ENCODE results near the gene AK2. TPM values are rescaled to one million over a fixed set of nuclear protein-coding genes. Genes with fewer than 3 reads are reported as not detected.
"Not testable (repeated sequence)": the region's sequence is repeated elsewhere in the genome, so short reads cannot be mapped to it uniquely, and the experiment has no call there.

The AK2 gene
- total RNA-seq, 1 donor from 2014 or later: 121 TPM

DNA sequence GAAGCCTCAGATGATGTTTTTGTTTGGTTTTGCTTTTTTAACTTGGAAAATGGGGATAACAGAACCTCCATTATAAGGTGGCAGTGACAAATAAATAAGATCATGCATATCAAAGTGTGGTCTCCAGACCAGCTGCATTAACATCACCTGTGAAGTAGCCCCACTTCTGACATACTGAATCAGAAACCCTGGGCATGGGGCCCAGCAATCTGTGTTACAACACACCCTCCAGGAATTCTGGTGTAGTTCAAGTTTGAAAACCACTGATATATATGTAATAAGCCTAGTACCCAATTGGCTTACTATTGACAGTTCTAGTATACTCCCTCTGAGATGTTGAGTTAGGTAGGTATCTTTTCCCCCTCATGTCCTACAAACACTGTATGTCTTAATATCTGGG, 48.0 kb downstream of the AK2 start:
- ATAC-seq (peak; percentile 16), DNase-seq (peak; percentile 48)
- intact Hi-C loops (cut with micrococcal nuclease): no loop called here

DNA sequence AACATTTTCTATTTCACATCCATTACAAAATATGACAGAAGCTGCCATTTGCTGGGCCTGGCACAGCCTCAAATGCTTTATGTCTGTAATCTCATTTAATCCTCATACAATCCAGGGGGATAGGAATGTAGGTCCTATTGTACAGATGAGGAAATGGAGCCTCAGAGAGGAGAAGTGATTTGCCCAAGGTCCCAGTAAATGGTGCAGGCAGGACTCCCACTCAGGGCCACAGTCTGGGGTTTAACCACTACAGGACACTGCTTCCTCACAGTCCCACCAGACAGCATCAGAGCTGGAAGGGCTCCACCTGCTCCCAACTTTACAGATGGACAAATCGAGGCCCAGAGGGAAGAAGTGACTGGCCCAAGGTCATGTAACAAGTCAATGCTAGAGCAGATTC, 51.5 kb downstream of the AK2 start:
- no peak for DNase-seq
- no peak for ATAC-seq
- intact Hi-C loops (cut with micrococcal nuclease): no loop called here

DNA sequence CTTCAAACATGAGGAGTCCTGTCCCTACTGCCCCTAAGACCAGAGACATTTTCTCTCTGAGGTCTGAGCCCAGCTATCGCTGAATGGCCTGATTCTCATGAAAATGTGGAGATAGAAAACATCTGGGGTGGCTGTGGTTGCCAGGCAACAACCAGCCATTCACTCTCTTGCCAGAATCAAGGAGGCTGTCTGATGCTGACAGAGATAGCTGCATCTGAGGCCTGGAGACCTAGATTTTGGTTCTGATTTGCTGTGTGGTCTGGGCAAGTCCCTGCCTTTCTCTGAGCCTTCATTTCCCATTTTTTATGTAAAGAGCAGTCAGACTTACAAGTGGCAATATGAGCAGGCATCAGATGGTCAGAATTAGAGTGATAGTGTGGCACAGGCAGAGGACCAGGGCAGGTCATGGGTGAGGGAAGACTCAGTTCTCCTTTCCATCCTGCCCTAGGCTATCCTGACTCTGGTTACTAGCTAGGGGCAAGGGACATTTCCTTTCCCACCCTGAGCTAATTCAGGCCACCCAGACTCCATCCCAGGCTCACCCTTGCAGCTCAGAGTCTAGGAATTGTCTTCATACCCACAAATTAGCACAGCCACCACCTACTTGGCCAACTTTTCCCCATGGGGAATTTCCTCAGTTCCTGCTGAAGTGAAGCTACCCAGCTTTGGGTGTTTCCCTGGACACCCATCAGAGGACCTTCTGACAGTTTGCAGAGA, 52.1 kb downstream of the AK2 start:
- peak; percentile 5 for ATAC-seq

GRCh38 chr1:32984090-32984454, 52.6 kb downstream of the AK2 start:
- ATAC-seq (peak; percentile 36), DNase-seq (peak; percentile 43)
- intact Hi-C loops (cut with micrococcal nuclease): no loop called here

More for the DNA sequence above, 52.1 kb downstream of the AK2 start:
- no peak for DNase-seq
- intact Hi-C loops (cut with micrococcal nuclease): no loop called here

DNA sequence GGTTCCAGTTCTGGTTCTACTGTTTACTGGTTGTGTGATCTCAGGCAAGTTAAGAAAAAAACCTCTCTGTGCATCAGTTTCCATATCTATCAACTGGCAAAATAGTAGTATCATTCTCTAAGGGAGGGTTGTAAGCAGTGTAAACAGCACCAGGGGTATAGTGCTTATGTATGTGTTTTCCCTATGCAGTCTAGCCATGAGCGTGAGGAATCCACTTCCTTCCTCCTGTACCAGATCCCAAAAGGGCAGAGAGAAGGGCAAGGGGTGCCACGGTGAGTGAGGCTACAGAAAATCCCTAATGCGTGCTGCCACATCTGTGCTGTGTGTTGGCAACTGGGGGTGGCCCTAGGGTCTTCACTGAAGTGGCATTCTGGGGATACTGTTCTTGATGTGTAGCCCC, 53.7 kb downstream of the AK2 start:
- no peak for DNase-seq
- no peak for ATAC-seq
- intact Hi-C loops (cut with micrococcal nuclease): no loop called here

GRCh38 chr1:32981003-32981901, 55.4 kb downstream of the AK2 start:
- peak; percentile 80 for ATAC-seq

DNA sequence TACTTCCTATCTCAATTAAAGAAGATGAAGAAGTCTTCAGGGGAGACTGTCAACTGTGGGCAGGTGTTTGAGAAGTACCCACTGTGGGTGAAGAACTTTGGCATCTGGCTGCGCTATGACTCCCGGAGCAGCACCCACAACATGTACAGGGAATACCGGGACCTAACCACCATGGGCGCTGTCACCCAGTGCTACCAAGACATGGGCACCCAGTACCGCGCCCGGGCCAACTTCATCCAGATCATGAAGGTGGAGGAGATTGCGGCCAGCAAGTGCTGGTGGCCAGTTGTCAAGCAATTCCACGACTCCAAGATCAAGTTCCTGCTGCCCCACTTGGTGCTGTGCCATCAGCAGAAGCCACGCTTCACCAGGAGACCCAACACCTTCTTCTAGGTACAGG, 56.6 kb downstream of the AK2 start:
- intact Hi-C loops (cut with micrococcal nuclease): no loop called here
- ATAC-seq (no peak), DNase-seq (no peak)

More at GRCh38 chr1:32981003-32981901, 55.4 kb downstream of the AK2 start:
- intact Hi-C loops (cut with micrococcal nuclease): no loop called here
- DNase-seq: peak; percentile 49

GRCh38 chr1:32978854-32979253, 57.8 kb downstream of the AK2 start:
- ATAC-seq (no peak), DNase-seq (no peak)
- intact Hi-C loops (cut with micrococcal nuclease): no loop called here

- DNase-seq: no peak
- ATAC-seq: no peak
- intact Hi-C loops (cut with micrococcal nuclease): no loop called here
Measured at GRCh38 chr1:32977546-32978087, 59.1 kb downstream of the AK2 start.

- DNase-seq; ATAC-seq; intact Hi-C loops (cut with micrococcal nuclease): not testable (repeated sequence)
Measured at GRCh38 chr1:32975055-32975454, 61.6 kb downstream of the AK2 start.

GRCh38 chr1:32973458-32973857, 63.2 kb downstream of the AK2 start:
- ATAC-seq: peak; percentile 9
- DNase-seq; intact Hi-C loops (cut with micrococcal nuclease): not testable (repeated sequence)

DNA sequence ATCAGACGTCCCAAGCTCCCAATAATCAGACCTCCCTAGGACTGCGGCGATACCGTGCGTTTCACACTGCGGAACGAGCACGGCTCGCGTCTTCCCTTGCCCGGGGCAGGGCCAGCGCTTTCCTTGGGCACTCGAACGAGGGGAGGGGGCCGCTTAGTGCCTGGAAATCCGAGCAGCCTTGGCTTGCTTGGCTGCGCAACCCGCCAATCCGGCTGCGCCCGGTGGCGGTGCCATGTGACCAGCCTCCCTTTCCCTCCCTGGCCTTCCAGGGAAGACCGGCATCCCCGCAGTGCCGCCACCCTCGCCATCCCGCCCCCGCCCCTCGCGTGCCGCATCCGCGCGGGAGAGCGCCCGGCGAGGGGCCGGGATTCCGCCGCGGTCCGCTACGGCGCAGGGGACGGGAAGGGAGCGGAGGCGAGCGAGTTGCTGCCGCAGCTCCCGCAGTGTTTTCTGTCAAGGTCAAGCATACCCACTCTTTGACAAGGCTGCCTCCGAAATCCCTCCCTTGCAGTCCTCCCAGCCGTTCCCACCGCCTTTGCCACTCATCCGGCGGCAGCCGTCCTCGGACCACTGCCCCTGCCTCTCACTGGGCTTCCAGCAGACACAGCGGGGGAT, 63.8 kb downstream of the AK2 start:
- intact Hi-C loops (cut with micrococcal nuclease): no loop called here
- peak; percentile 69 for DNase-seq
- peak; percentile 90 for ATAC-seq

GRCh38 chr1:32971576-32971975, 65.1 kb downstream of the AK2 start:
- DNase-seq (no peak), ATAC-seq (no peak)
- intact Hi-C loops (cut with micrococcal nuclease): no loop called here

GRCh38 chr1:32971156-32971555, 65.5 kb downstream of the AK2 start:
- intact Hi-C loops (cut with micrococcal nuclease): no loop called here
- DNase-seq (no peak), ATAC-seq (no peak)

- intact Hi-C loops (cut with micrococcal nuclease): no loop called here
- ATAC-seq: no peak
- no peak for DNase-seq
Measured at GRCh38 chr1:32969566-32969965, 67.1 kb downstream of the AK2 start.

- DNase-seq: no peak
- intact Hi-C loops (cut with micrococcal nuclease): no loop called here
- no peak for ATAC-seq
Measured at GRCh38 chr1:32967888-32968568, 68.7 kb downstream of the AK2 start.

DNA sequence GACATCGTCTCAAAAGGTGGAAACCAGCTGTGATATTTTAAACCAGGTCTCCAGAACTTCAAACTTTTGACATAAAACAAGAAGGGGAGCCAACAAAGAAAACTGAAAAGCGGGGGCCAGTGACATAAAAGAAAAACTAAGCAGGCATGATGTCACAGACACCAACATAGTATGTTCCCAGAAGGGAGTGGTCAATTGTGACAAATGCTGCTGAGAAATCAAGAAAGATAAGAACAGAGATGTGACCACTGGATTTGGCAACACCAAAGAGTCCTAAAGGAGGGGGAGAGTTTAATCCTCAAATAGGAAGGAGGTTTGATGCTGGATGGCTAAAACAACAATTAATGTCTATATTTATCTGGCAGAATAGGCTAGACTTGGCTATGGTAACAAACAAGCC, 69.8 kb downstream of the AK2 start:
- ATAC-seq: no peak
- no peak for DNase-seq
- intact Hi-C loops (cut with micrococcal nuclease): no loop called here

GRCh38 chr1:32965251-32965747, 71.4 kb downstream of the AK2 start:
- ATAC-seq (no peak), DNase-seq (no peak)
- intact Hi-C loops (cut with micrococcal nuclease): no loop called here

Measured in left ventricle myocardium superior (tissue), 1 donor.